Vagina (tissue), 2 donors: ENCODE results near the gene STK11. TPM values are rescaled to one million over a fixed set of nuclear protein-coding genes. Genes with fewer than 3 reads are reported as not detected.

Experiments used
- DNase-seq, 2 donors: peaks; one replicate each; pipeline ENCODE4 v3.0.0-alpha.2; 2017; ENCODE audit errors: extremely low spot score in 2 of 2
- H3K27ac ChIP-seq: fragments of 200-600 bp; sonication (generic); one replicate; pipeline ENCODE4 v1.5.1; 2019
- H3K27me3 ChIP-seq: fragments of 200-600 bp; sonication (generic); one replicate; pipeline ENCODE4 v1.5.1; 2019
- H3K36me3 ChIP-seq, 2 donors: fragments of 200-600 bp; sonication (generic); one replicate each; pipeline ENCODE4 v1.5.1; 2017 to 2019
- H3K4me1 ChIP-seq: fragments of 200-600 bp; sonication (generic); one replicate; pipeline ENCODE4 v1.5.1; 2019
- H3K4me3 ChIP-seq, 2 donors: fragments of 200-600 bp; sonication (generic); 1 replicate in 1 of 2; 2 replicates in 1 of 2; pipeline ENCODE4 v1.5.1; 2016 to 2019
- H3K9me3 ChIP-seq: fragments of 200-600 bp; sonication (generic); one replicate; pipeline ENCODE4 v1.5.1; 2019
- POLR2A ChIP-seq, 2 donors: fragments of 450-650 bp; IDR thresholded peaks; one replicate each; pipeline ENCODE4 v1.6.1; 2017; ENCODE audit warnings: antibody characterized with exemption in 2 of 2, mild to moderate bottlenecking in 2 of 2, moderate library complexity in 2 of 2
- POLR2AphosphoS5 ChIP-seq, 2 donors: sonication (generic); formaldehyde crosslinking; IDR thresholded peaks; one replicate each; pipeline ENCODE4 v1.9.0; 2017; ENCODE audit warnings: antibody characterized with exemption in 2 of 2, mild to moderate bottlenecking in 2 of 2, low read depth in 1 of 2; ENCODE audit not compliant: insufficient read depth in 1 of 2
- intact Hi-C: fragments of 100-400 bp; cut with DNase I; formaldehyde crosslinking; loops from one replicate; pipeline ENCODE4 v1.15.1; 2023
- total RNA-seq: library from RNA; depleted of rRNA; stranded (reverse); fragments of >200 nt; gene quantifications from one replicate; pipeline ENCODE4 v1.2.3, GENCODE V29; 2016
- TF ChIP-seq, protein P1 (sequence below), 3 experiments: fragments of 450-650 bp in 2 of 3; fragments of 200-600 bp in 1 of 3; sonication (generic) in 1 of 3; IDR thresholded peaks; one replicate each; pipeline ENCODE4 v1.5.1; 2017 to 2019; ENCODE audit warnings: antibody characterized with exemption in 3 of 3, mild to moderate bottlenecking in 2 of 3, moderate library complexity in 2 of 3

STK11 gene
- total RNA-seq, 1 donor from 2014 or later, result 54.5 TPM

DNA sequence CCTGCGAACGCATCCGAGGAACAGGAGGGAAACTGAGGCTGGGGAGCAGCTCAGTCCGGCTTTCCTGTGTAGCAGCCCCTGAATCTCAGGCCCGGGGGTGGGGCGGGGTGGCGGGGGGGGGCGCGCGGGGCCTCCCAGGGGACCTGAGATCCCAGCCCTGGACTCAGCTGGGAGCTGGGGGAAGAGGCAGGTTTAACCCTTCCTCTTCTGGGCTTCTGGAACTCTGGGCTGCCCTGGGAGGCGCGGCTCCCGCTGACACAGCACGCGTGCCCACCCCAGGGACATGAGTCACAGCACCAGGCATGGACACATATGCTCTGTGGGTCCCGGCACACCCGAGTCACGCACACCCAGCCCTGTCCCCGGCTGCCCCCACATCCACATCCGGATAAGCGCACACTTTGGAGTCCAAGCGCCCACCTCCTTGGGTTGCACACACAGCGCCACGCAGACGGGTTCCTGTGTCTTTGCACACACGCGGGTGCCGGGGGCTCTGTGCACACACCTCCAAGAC lies 60.1 kb downstream of the STK11 start:
- intact Hi-C loops, result loop anchor here (1.0 kb wide), 1 partner anchor 21 kb away; no protein-coding TSS in a partner anchor
- Histone ChIP-seq H3K27ac (peak overlapping the region; percentile 99), H3K9me3 (no peaks in the 10 kb centered on the region), H3K27me3 (no peaks in the 10 kb centered on the region), H3K36me3 (peaks cover 0 to 4% of the 10 kb centered on the region in 2 donors), H3K4me1 (peaks cover 77% of the 10 kb centered on the region), H3K4me3 (peak overlapping the region; percentile 54 to 69)
- no peak for TF ChIP-seq POLR2AphosphoS5 (IDR thresholded peaks at IDR 0.05; ENCODE audit: insufficient read depth in 1 of 2, low read depth in 1 of 2)
- TF ChIP-seq POLR2A (IDR thresholded peaks at IDR 0.05), result no peak
- TF ChIP-seq, protein P1, sequence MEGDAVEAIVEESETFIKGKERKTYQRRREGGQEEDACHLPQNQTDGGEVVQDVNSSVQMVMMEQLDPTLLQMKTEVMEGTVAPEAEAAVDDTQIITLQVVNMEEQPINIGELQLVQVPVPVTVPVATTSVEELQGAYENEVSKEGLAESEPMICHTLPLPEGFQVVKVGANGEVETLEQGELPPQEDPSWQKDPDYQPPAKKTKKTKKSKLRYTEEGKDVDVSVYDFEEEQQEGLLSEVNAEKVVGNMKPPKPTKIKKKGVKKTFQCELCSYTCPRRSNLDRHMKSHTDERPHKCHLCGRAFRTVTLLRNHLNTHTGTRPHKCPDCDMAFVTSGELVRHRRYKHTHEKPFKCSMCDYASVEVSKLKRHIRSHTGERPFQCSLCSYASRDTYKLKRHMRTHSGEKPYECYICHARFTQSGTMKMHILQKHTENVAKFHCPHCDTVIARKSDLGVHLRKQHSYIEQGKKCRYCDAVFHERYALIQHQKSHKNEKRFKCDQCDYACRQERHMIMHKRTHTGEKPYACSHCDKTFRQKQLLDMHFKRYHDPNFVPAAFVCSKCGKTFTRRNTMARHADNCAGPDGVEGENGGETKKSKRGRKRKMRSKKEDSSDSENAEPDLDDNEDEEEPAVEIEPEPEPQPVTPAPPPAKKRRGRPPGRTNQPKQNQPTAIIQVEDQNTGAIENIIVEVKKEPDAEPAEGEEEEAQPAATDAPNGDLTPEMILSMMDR (IDR thresholded peaks at IDR 0.05), result no peak
- DNase-seq, result peak in 1 of 2 donors; percentile 93

GRCh38 chr19:1266129-1266915 lies 60.7 kb downstream of the STK11 start:
- peaks cover 0 to 11% of the 10 kb centered on the region in 2 donors for H3K36me3 ChIP-seq
- DNase-seq, result peak in 1 of 2 donors; percentile 92
- H3K27me3 ChIP-seq, result no peaks in the 10 kb centered on the region
- intact Hi-C loops, result loop anchor here (1.0 kb wide), 1 partner anchor 22 kb away; no protein-coding TSS in a partner anchor
- peaks cover 80% of the 10 kb centered on the region for H3K4me1 ChIP-seq
- peak overlapping the region; percentile 54 to 69 for H3K4me3 ChIP-seq
- H3K27ac ChIP-seq, result peak overlapping the region; percentile 99
- H3K9me3 ChIP-seq, result no peaks in the 10 kb centered on the region
- TF ChIP-seq, protein P1 (IDR thresholded peaks at IDR 0.05), result no peak
- peak; percentile 18 to 86 for TF ChIP-seq POLR2AphosphoS5 (IDR thresholded peaks at IDR 0.05; ENCODE audit: insufficient read depth in 1 of 2, low read depth in 1 of 2)
- peak in 1 of 2 donors; percentile 5 for TF ChIP-seq POLR2A (IDR thresholded peaks at IDR 0.05)

GRCh38 chr19:1266916-1267476 lies 61.4 kb downstream of the STK11 start:
- Histone ChIP-seq H3K9me3 (no peaks in the 10 kb centered on the region), H3K27ac (peak overlapping the region; percentile 99), H3K27me3 (no peaks in the 10 kb centered on the region), H3K4me3 (peak overlapping the region; percentile 54 to 69), H3K4me1 (peaks cover 80% of the 10 kb centered on the region), H3K36me3 (peaks cover 0 to 18% of the 10 kb centered on the region in 2 donors)
- no peak for TF ChIP-seq POLR2AphosphoS5 (IDR thresholded peaks at IDR 0.05; ENCODE audit: insufficient read depth in 1 of 2, low read depth in 1 of 2)
- TF ChIP-seq, protein P1 (IDR thresholded peaks at IDR 0.05), result peak; percentile 98 to 99 (median 98)
- no peak for DNase-seq
- intact Hi-C loops, result loop anchor here (1.0 kb wide), 2 partner anchors 19 to 23 kb away; partner anchors contain the start of gene MIDN

DNA sequence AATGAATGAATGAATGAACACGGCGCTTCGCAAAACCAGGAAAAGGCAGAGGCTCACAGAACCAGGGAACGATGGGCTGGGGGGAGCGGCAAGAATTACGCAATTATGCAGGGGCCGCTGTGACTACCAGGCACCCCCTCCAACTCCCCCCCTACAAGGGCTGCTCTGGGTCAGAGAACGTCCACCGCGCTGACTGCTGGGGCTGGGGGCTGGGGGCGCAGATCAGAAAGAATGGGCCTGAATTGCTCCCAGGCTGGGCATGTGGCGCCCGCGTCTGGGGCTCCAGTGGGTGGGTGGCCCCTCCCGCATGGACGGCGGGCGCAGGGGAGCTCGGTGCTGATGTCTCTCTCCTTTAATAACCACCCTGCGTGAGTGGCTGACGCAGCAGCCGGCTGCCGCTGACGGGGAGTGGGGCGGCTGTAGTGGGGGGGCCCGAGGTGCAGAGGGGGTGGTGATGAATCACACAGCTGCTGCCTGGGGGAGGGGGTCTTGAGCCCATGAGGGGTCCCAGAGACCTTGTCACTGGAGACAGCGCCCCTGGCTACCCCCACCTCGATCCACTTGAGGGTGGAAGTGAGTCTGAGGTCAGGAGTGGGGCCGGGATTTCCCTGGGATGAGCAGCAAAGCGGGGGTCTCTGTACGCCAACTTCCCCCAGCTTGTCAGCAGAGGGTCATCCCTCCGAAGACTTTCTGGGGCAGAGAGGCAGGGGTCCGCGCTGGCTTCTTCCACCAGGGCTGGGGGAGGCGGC lies 62.1 kb downstream of the STK11 start:
- Histone ChIP-seq H3K9me3 (no peaks in the 10 kb centered on the region), H3K4me3 (peak overlapping the region; percentile 54 to 69), H3K27ac (peak overlapping the region; percentile 99), H3K27me3 (no peaks in the 10 kb centered on the region), H3K4me1 (peaks cover 78% of the 10 kb centered on the region), H3K36me3 (peaks cover 0 to 24% of the 10 kb centered on the region in 2 donors)
- no peak for DNase-seq
- intact Hi-C loops, result loop anchor here (1.0 kb wide), 1 partner anchor 19 kb away; the partner anchor contains the start of gene MIDN
- TF ChIP-seq, protein P1 (IDR thresholded peaks at IDR 0.05), result no peak
- no peak for TF ChIP-seq POLR2A (IDR thresholded peaks at IDR 0.05)
- no peak for TF ChIP-seq POLR2AphosphoS5 (IDR thresholded peaks at IDR 0.05; ENCODE audit: insufficient read depth in 1 of 2, low read depth in 1 of 2)
